Measurements from ENCODE around the gene HIC2.
"Not testable (repeated sequence)": the region's sequence is repeated elsewhere in the genome, so short reads cannot be mapped to it uniquely, and the experiment has no call there.

HIC2 gene

GRCh38 chr22:21490556-21490955 is 73.4 kb downstream of the HIC2 start:
- H3K9me3 ChIP-seq (ENCODE audit: control insufficient read depth, insufficient read depth, low read length); H3K9ac ChIP-seq (ENCODE audit: low read depth, low read length); H3K36me3 ChIP-seq (ENCODE audit: insufficient read depth, low read length); H3K4me1 ChIP-seq (ENCODE audit: insufficient read depth, low read length): not testable (repeated sequence)

GRCh38 chr22:21492271-21492670 is 75.1 kb downstream of the HIC2 start:
- not testable (repeated sequence) for H3K9me3 ChIP-seq (ENCODE audit: control insufficient read depth, insufficient read depth, low read length); H3K9ac ChIP-seq (ENCODE audit: low read depth, low read length); H3K4me1 ChIP-seq (ENCODE audit: insufficient read depth, low read length); H3K36me3 ChIP-seq (ENCODE audit: insufficient read depth, low read length)

GRCh38 chr22:21493789-21494782 is 76.9 kb downstream of the HIC2 start:
- not testable (repeated sequence) for H3K9ac ChIP-seq (ENCODE audit: low read depth, low read length); H3K9me3 ChIP-seq (ENCODE audit: control insufficient read depth, insufficient read depth, low read length); H3K4me1 ChIP-seq (ENCODE audit: insufficient read depth, low read length); H3K36me3 ChIP-seq (ENCODE audit: insufficient read depth, low read length)

GRCh38 chr22:21497984-21498383 is 80.8 kb downstream of the HIC2 start:
- not testable (repeated sequence) for H3K9ac ChIP-seq (ENCODE audit: low read depth, low read length); H3K9me3 ChIP-seq (ENCODE audit: control insufficient read depth, insufficient read depth, low read length); H3K36me3 ChIP-seq (ENCODE audit: insufficient read depth, low read length); H3K4me1 ChIP-seq (ENCODE audit: insufficient read depth, low read length)

- H3K9ac ChIP-seq (ENCODE audit: low read depth, low read length); H3K4me1 ChIP-seq (ENCODE audit: insufficient read depth, low read length); H3K9me3 ChIP-seq (ENCODE audit: control insufficient read depth, insufficient read depth, low read length); H3K36me3 ChIP-seq (ENCODE audit: insufficient read depth, low read length): not testable (repeated sequence)
These were observed 81.3 kb downstream of the HIC2 start for GRCh38 chr22:21498489-21498888.

GRCh38 chr22:21499623-21500506 is 82.7 kb downstream of the HIC2 start:
- not testable (repeated sequence) for H3K36me3 ChIP-seq (ENCODE audit: insufficient read depth, low read length); H3K4me1 ChIP-seq (ENCODE audit: insufficient read depth, low read length); H3K9me3 ChIP-seq (ENCODE audit: control insufficient read depth, insufficient read depth, low read length); H3K9ac ChIP-seq (ENCODE audit: low read depth, low read length)
